ENCODE data around the gene TOMM7.

DNA sequence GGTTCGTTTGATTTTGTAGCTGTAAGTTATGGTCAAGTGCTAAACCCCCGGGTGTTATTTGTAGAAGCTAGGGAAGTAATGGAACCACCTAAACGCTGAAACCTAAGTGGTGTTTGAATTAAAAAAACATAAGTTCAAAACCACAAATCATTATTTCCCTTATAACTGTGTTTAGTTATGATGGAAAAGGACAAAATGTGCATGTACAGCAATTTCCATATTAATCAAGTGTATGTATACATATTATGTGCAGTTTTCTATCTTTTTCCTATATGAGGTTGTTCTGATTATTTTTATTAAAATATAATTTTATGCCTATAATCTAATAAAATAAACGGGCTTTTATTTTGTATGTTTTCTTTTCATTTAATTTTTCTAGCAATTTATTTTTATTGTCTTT, 49.8 kb downstream of the TOMM7 start:
- TF ChIP-seq SIN3A (IDR thresholded peaks at IDR 0.05; ENCODE audit: borderline replicate concordance, insufficient read depth, low read length) (no peak), POLR2AphosphoS5 (IDR thresholded peaks at IDR 0.05; ENCODE audit: low read depth, low read length) (no peak)

Data from PFSK-1 (cell line).